ENCODE results near the gene NPM3.
A peak's percentile ranks its signal among the peaks of the same experiment; 100 is the strongest.

NPM3 gene

DNA sequence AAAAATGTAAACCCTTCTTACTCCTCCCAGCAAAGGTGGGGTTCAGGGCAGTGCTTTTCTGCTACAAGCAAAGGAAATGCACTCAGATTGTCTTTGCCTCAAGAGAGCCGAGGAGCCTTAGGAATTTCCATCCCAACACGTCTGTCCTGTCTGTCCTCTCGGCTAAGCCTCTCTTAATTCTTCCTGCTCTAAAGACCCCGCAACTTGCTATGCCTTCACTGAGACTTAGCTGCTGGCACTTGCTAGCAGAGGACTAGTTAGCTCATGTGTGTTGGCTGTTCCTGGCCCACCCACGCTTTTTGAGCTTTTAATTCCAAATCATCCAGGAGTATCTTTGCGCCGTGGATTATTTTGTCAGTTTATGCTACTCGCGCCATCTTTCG, 481 bp upstream of the NPM3 start:
- TF ChIP-seq, protein P1, sequence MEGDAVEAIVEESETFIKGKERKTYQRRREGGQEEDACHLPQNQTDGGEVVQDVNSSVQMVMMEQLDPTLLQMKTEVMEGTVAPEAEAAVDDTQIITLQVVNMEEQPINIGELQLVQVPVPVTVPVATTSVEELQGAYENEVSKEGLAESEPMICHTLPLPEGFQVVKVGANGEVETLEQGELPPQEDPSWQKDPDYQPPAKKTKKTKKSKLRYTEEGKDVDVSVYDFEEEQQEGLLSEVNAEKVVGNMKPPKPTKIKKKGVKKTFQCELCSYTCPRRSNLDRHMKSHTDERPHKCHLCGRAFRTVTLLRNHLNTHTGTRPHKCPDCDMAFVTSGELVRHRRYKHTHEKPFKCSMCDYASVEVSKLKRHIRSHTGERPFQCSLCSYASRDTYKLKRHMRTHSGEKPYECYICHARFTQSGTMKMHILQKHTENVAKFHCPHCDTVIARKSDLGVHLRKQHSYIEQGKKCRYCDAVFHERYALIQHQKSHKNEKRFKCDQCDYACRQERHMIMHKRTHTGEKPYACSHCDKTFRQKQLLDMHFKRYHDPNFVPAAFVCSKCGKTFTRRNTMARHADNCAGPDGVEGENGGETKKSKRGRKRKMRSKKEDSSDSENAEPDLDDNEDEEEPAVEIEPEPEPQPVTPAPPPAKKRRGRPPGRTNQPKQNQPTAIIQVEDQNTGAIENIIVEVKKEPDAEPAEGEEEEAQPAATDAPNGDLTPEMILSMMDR (IDR thresholded peaks at IDR 0.05; ENCODE audit: low read depth, low read length, missing control alignments), result no peak
- no peak for DNase-seq (ENCODE audit: low read depth)
- H3K4me3 ChIP-seq (ENCODE audit: low read depth, low read length), result peak overlapping the region; percentile 97

DNA sequence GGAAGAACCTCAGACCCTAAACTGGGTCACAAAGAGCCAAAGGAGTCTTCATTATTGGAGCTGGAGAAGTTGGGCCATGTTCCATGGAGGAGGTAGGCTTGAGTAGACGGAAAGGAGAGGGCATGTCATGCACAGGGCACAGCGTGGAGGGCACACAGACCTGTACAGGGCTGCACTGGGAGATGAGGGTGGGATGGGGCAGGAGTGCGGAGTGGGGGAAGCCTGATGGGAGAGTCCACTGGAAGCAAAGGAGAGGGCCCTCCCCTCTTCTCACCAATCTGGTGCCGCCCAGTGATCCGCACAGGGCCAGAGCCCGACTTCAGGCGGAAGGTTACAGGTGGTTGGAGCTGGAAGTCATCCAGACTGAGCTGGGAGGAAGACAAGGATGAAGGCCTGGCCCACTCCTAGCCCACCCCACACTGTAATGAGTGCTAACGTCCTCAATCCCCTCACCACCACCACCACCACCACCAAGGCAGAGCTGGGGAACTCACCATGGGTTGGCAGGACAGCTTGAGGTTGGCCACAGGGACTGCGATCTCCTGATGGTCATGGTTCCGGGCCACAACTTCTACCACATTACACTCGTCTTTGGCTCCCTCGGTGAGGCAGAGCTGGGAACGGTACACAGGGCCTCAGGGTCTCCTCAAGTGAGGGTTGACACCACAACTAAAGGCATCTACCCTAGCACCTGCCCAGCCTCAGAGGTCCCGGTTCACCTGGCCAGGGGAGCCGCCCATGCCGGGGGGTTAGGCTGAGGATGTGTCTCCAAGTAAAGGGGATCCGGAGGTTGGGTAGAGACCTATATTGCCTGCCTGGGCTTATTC, 1.0 kb downstream of the NPM3 start:
- DNase-seq (ENCODE audit: low read depth), result no peak
- peak overlapping the region; percentile 97 for H3K4me3 ChIP-seq (ENCODE audit: low read depth, low read length)
- TF ChIP-seq, protein P1 (IDR thresholded peaks at IDR 0.05; ENCODE audit: low read depth, low read length, missing control alignments), result no peak

DNA sequence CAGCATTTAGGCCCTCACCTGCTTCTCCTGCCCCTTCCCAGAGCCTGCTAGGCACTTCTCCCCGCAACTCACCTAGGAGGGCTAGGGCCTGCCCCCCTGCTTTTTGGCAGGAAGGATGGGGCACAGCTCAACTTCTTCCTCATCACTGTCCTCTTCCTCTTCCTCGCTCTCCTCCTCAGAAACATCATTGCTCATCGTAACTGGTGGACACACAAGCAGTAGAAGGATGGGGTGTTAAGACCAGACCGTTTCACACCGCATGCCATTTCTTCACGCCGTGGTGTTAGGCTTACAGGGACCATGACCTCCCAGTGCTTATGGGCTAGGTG, 1.6 kb downstream of the NPM3 start:
- no peak for DNase-seq (ENCODE audit: low read depth)
- peak overlapping the region; percentile 97; the same call in 1 of the 2 replicates for H3K4me3 ChIP-seq (ENCODE audit: low read depth, low read length)
- TF ChIP-seq, protein P1 (IDR thresholded peaks at IDR 0.05; ENCODE audit: low read depth, low read length, missing control alignments), result no peak

DNA sequence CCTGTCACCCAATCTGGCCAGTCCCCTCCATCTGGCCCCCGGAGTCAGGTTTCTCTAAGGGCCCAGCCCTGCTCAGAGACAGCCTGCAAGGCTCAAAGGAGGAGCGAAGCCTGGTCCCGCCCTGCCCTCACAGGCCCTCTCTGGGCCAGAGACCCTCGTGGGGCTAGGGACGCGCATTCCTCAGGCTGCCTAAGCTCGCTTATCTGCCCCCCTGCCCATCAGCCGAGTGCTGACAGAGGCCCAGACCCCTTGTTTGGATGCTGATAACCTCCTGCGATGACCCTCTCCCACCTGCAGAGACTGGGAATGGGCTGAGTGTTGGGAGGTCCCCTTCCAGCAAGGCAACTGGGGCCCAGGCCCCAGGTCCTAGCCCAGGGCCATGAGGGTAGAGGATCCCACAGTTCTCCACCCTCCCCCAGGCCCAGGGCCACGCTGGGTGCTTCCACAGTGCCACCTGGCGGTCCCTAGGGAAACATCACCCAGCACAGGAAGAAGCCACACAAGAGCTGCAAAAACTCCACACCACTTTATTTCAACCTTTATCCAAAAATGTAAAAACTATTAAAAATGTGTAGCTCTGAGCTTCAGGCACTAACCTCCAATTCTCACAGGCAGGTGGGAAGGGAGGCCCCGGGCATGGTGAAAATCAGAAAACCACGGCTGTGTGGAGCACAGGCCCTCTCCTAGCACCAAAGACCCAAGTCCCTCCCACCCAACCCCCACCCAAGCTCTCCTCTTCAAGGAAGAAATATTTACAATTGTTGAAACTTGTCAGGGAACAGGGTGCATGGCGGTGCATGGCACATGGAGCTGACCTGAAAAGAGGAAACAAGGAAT, 2.2 kb downstream of the NPM3 start:
- no peak overlapping the region for H3K4me3 ChIP-seq (ENCODE audit: low read depth, low read length)
- no peak for DNase-seq (ENCODE audit: low read depth)
- TF ChIP-seq, protein P1 (IDR thresholded peaks at IDR 0.05; ENCODE audit: low read depth, low read length, missing control alignments), result peak; percentile 96

DNA sequence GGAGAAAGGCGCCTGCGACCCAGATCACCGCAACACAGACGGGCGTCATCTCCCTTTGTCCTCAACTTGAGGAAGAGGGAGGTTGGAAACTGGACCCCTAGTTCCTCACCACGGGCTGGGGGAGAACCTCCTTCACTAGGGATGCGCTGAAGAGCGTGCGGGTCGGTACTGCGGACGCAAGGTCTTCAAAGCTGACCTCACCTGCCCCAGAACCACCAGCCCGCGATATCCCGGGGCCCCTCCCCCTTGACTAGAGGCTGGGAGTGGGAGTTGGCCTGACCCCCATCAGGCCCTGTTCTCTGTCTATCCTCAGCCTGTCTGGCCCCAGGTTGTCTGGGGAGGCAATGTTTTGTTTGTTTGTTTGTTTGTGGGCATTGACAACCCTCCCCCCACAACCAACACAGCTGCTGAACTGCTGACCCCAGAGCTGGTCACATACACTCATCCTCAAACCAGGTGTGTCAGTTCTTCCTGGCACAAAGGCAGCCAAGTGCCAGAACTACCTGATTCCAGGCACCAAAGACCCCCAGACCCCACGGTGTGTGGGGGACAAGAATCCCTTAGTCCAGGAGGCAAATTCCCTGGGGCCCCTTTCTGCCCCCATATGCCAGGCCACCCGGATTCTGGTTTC, 2.9 kb downstream of the NPM3 start:
- H3K4me3 ChIP-seq (ENCODE audit: low read depth, low read length), result peak overlapping the region; percentile 15
- TF ChIP-seq, protein P1 (IDR thresholded peaks at IDR 0.05; ENCODE audit: low read depth, low read length, missing control alignments), result no peak
- DNase-seq (ENCODE audit: low read depth), result no peak

DNA sequence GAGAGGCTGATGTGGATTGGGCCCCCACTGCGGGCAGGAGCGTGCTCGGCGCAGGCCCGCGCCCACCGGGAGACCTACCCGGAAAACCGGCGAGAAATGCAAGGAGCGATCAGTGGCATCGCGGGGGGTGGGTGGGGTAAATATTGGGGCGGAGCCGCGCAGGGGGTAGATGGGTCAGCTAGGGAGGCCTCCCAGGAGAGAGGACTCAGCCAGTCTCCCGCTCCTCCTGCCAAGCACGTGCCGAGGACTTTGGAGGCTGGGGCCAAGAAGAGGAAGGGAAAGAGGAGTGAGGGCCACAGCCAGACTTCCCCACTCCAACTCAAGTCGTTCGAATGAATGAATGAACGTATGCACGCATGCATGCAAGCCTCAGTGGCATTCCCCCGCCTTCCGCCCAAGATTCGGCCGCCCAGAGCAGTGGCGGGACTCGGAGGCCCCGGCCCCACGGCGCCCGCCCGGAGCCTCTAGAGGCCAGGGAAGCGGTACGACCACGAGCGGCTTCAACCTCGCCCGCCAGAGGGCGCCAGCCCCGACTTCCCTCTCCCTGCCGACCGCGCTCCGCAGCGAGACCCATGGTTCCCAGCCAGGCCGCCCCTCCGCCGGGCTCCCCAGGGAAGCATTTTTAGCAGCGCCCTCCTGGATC, 3.6 kb downstream of the NPM3 start:
- TF ChIP-seq, protein P1 (IDR thresholded peaks at IDR 0.05; ENCODE audit: low read depth, low read length, missing control alignments), result peak; percentile 90
- DNase-seq (ENCODE audit: low read depth), result no peak
- peak overlapping the region; percentile 45 for H3K4me3 ChIP-seq (ENCODE audit: low read depth, low read length)

Measured in GM12864 (cell line).